Mesenchymal stem cell (in vitro differentiated cells and primary cell): ENCODE measurements around the gene TBC1D22A.

Source experiments
- DNase-seq: peaks from one replicate; pipeline ENCODE4 v3.0.0-alpha.2; 2013
- H2AFZ ChIP-seq: one replicate; pipeline ENCODE4 v1.6.1; 2013; ENCODE audit warnings: low read depth, mild to moderate bottlenecking, control low read depth, inconsistent platforms, low read length, moderate library complexity
- H2AK5ac ChIP-seq: 2 replicates; pipeline ENCODE4 v1.6.1; 2013; ENCODE audit warnings: low read length, moderate library complexity, mild to moderate bottlenecking, inconsistent platforms; ENCODE audit not compliant: severe bottlenecking
- H2BK120ac ChIP-seq: one replicate; pipeline ENCODE4 v1.6.1; 2013; ENCODE audit warnings: low read depth, mild to moderate bottlenecking, inconsistent platforms, low read length, moderate library complexity
- H2BK12ac ChIP-seq, 2 experiments: one replicate each; pipeline ENCODE4 v1.6.1; 2013; ENCODE audit warnings: inconsistent platforms in 2 of 2, low read length in 2 of 2, mild to moderate bottlenecking in 2 of 2, moderate library complexity in 2 of 2, control low read depth in 1 of 2
- H2BK15ac ChIP-seq: one replicate; pipeline ENCODE4 v1.6.1; 2013; ENCODE audit warnings: mild to moderate bottlenecking, low read depth, inconsistent platforms; ENCODE audit not compliant: poor library complexity, severe bottlenecking
- H2BK5ac ChIP-seq: 2 replicates; pipeline ENCODE4 v1.6.1; 2013; ENCODE audit warnings: low read depth, mild to moderate bottlenecking, low read length, control low read depth, inconsistent platforms; ENCODE audit not compliant: poor library complexity, severe bottlenecking
- H3K14ac ChIP-seq, 2 experiments: one replicate each; pipeline ENCODE4 v1.6.1; 2013; ENCODE audit warnings: inconsistent platforms in 2 of 2, low read length in 2 of 2, control low read depth in 1 of 2, mild to moderate bottlenecking in 1 of 2, moderate library complexity in 1 of 2
- H3K18ac ChIP-seq, 2 experiments: one replicate each; pipeline ENCODE4 v1.6.1; 2013; ENCODE audit warnings: inconsistent platforms in 2 of 2, low read length in 2 of 2, control low read depth in 1 of 2, low read depth in 1 of 2, mild to moderate bottlenecking in 1 of 2
- H3K23ac ChIP-seq, 2 experiments: one replicate each; pipeline ENCODE4 v1.6.1; 2013; ENCODE audit warnings: inconsistent platforms in 2 of 2, low read length in 2 of 2, mild to moderate bottlenecking in 2 of 2, moderate library complexity in 2 of 2, control low read depth in 1 of 2
- H3K27ac ChIP-seq: 2 replicates; pipeline ENCODE4 v1.5.1; 2013; ENCODE audit warnings: mild to moderate bottlenecking, moderate library complexity, low read length, control low read depth, inconsistent platforms; ENCODE audit not compliant: poor library complexity, severe bottlenecking
- H3K27me3 ChIP-seq, 2 experiments: 2 replicates each; pipeline versions ENCODE4 v1.6.1 to v1.7.0; 2013; ENCODE audit warnings: low read length in 2 of 2, mild to moderate bottlenecking in 2 of 2, moderate library complexity in 2 of 2, control low read depth in 1 of 2, inconsistent platforms in 1 of 2; ENCODE audit not compliant: control insufficient read depth in 1 of 2, insufficient read depth in 1 of 2
- H3K36me3 ChIP-seq, 2 experiments: 2 replicates each; pipeline versions ENCODE4 v1.6.1 to v1.7.0; 2013; ENCODE audit warnings: low read length in 2 of 2, control low read depth in 1 of 2, inconsistent platforms in 1 of 2, low read depth in 1 of 2, mild to moderate bottlenecking in 1 of 2; ENCODE audit not compliant: insufficient read depth in 2 of 2, control insufficient read depth in 1 of 2
- H3K4ac ChIP-seq, 2 experiments: one replicate each; pipeline ENCODE4 v1.6.1; 2013; ENCODE audit warnings: inconsistent platforms in 2 of 2, low read length in 2 of 2, mild to moderate bottlenecking in 2 of 2, moderate library complexity in 2 of 2, control low read depth in 1 of 2, low read depth in 1 of 2
- H3K4me1 ChIP-seq: 2 replicates; pipeline ENCODE4 v1.6.1; 2013; ENCODE audit warnings: low read depth, low read length, control low read depth; ENCODE audit not compliant: control insufficient read depth, insufficient read depth
- H3K4me2 ChIP-seq: 2 replicates; pipeline ENCODE4 v1.6.1; 2013; ENCODE audit warnings: low read length, mild to moderate bottlenecking, inconsistent platforms; ENCODE audit not compliant: poor library complexity, severe bottlenecking
- H3K4me3 ChIP-seq, 2 experiments: 2 replicates each; pipeline versions ENCODE4 v1.5.1 to v1.7.0; 2013; ENCODE audit warnings: low read length in 2 of 2, mild to moderate bottlenecking in 2 of 2, control low read depth in 1 of 2, low read depth in 1 of 2; ENCODE audit not compliant: insufficient read depth in 1 of 2
- H3K79me1 ChIP-seq: replicated peaks from 2 replicates; pipeline ENCODE4 v1.6.1; 2013; ENCODE audit warnings: mild to moderate bottlenecking, control low read depth, low read length, inconsistent platforms; ENCODE audit not compliant: poor library complexity, severe bottlenecking
- H3K9ac ChIP-seq: 2 replicates; pipeline ENCODE4 v1.7.0; 2013; ENCODE audit warnings: mild to moderate bottlenecking, low read length, moderate library complexity
- H3K9me3 ChIP-seq: 2 replicates; pipeline ENCODE4 v1.7.0; 2013; ENCODE audit warnings: mild to moderate bottlenecking, low read length; ENCODE audit not compliant: control insufficient read depth
- H4K8ac ChIP-seq: one replicate; pipeline ENCODE4 v1.6.1; 2013; ENCODE audit warnings: inconsistent platforms, mild to moderate bottlenecking, low read length, moderate library complexity
- H4K91ac ChIP-seq: one replicate; pipeline ENCODE4 v1.6.1; 2013; ENCODE audit warnings: mild to moderate bottlenecking, low read length, inconsistent platforms
- WGBS: methylation state at CpG from one replicate; pipeline ENCODE4 v1.1.7; 2013; ENCODE audit warnings: mixed read lengths; 5-methylcytosine and 5-hydroxymethylcytosine counted together

TBC1D22A gene

DNA sequence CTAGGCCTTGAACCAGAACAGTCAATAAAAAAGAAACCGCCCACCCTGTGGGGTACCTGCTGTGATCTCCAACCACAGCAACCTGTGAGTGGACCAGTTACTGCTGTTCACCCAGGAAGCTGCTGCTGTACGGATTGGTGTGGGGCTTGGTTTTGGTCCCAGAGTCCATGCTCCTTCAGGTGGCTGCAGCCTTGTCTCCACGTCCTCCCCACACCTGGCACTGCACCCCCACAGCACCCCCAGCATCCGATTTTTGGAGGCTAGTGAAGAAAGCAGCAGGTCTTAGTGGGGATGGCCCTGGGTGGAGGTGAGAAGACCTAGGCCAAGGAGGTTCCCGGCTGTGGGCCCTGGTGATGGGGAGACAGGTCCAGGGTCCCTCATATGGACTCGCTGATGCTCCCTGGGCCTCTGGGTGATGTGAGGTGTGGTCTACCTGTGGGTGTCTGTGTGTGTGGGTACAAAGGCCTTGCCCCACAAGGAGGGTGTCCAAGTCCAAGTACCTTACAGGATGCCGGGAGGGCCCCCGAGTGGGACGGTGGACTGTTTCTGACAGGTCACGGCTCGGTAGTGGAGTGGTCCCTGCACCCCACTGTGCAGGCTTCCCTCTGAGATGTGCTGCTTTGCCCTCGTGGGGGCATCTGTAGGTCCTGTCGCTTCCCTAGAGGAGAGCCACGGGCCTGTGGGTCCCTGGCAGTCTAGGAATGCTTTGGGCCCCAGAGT, 283.4 kb downstream of the TBC1D22A start:
- Histone ChIP-seq H3K9me3 (no peaks in the 10 kb centered on the region), H3K4me2 (no peak overlapping the region), H3K27me3 (no peaks in the 10 kb centered on the region), H2BK120ac (no peak overlapping the region), H3K79me1 (peaks cover 43% of the 10 kb centered on the region), H2BK5ac (no peak overlapping the region), H3K23ac (no peak overlapping the region), H3K4ac (no peak overlapping the region), H3K4me1 (peaks cover 27% of the 10 kb centered on the region), H4K91ac (no peak overlapping the region), H2AK5ac (no peak overlapping the region), H3K9ac (no peak overlapping the region), H3K14ac (no peak overlapping the region), H2BK12ac (no peak overlapping the region), H4K8ac (no peak overlapping the region), H3K18ac (no peak overlapping the region), H2AFZ (no peak overlapping the region), H3K36me3 (peaks cover 0 to 20% of the 10 kb centered on the region in 2 experiments), H3K27ac (no peak overlapping the region), H3K4me3 (no peak overlapping the region), H2BK15ac (no peak overlapping the region)
- 96% methylated on average over 13 of the region's 14 CpGs for WGBS
- no peak for DNase-seq

DNA sequence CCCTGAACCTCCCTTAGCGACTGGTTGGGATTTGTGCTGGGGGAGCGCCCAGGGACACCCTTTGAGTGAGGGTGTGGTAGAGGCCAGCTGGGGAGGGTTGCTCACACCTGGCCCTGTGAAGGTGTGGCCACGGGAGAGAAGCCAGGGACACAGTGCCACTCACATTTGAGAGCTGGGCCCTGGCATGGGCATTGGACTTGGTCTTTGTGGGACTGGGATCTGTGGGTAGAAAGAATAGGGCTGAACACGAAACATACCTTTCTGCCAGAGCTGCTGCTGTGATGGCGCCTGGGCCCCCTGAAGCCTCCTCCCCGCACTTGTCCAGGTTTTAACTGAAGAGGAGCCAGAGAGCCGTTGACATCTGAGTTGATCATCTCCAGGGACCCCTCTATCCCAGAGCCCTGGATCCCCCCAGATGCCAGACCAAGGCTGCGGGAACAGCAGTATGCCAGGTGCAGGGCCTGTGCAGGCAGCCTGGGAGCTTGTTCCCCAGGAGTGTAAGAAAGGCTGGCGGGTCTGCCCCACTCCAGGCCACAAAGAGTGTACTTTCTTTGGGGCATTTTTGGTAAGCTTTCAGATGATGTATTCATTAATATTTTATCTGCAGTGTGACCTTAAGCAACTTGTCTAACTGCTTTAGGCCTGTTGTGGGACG, 284.1 kb downstream of the TBC1D22A start:
- no peak overlapping the region for H2AK5ac ChIP-seq
- H3K79me1 ChIP-seq, result peaks cover 45% of the 10 kb centered on the region
- no peak for DNase-seq
- no peak overlapping the region for H3K14ac ChIP-seq
- no peak overlapping the region for H2BK12ac ChIP-seq
- no peak overlapping the region for H3K18ac ChIP-seq
- H3K4me2 ChIP-seq, result no peak overlapping the region
- H3K27ac ChIP-seq, result no peak overlapping the region
- H4K8ac ChIP-seq, result no peak overlapping the region
- no peaks in the 10 kb centered on the region for H3K9me3 ChIP-seq
- peaks cover 25% of the 10 kb centered on the region for H3K4me1 ChIP-seq
- no peaks in the 10 kb centered on the region for H3K27me3 ChIP-seq
- H3K36me3 ChIP-seq, result peaks cover 0 to 19% of the 10 kb centered on the region in 2 experiments
- no peak overlapping the region for H3K4me3 ChIP-seq
- no peak overlapping the region for H4K91ac ChIP-seq
- no peak overlapping the region for H3K23ac ChIP-seq
- no peak overlapping the region for H3K4ac ChIP-seq
- no peak overlapping the region for H2BK120ac ChIP-seq
- 86% methylated on average over 10 of the region's 10 CpGs for WGBS
- H2BK15ac ChIP-seq, result no peak overlapping the region
- no peak overlapping the region for H2BK5ac ChIP-seq
- H2AFZ ChIP-seq, result no peak overlapping the region
- no peak overlapping the region for H3K9ac ChIP-seq

DNA sequence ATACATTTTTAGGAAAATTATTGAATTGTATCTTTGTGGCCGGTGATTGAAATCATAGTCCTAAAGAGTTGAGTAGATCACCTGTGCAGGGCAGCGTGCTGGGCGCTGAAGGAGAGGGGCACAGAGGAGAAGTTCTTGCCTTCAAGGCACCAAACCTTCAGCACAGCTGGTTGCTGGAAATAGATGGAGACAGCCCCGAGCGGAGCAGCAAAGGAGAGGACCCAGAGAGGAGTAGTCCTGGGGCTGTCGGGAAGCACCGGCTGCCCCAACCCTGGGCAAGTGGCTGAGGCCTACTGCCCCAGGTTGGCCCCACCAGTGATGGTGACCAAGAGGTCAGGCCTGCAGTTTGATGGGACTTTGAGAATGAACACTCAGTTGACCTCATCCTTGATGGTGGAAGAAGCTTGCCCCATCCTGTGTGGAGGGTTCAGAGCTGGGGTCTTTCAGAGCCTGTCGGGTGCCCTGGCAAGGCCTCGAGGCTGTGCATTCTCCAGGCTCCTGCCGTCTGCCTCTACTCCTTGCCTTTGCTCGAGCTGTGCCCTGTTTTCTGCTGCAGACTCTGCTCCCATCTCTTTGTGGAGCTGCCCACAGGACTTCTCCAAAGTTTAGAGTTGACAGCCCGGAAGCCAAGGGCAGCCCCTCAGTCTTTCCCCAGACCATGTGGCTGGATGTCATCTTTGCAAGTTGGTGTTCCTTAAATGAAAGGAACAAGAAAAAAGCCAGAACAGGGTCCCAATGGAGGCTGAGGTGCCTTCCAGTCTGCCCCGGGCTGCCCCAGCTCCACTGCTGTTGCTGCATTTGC, 285.1 kb downstream of the TBC1D22A start:
- Histone ChIP-seq H3K4ac (no peak overlapping the region), H2AK5ac (no peak overlapping the region)

More for the DNA sequence above, 285.1 kb downstream of the TBC1D22A start:
- peaks cover 29% of the 10 kb centered on the region for H3K4me1 ChIP-seq
- H3K27ac ChIP-seq, result no peak overlapping the region
- no peak overlapping the region for H3K9ac ChIP-seq
- no peak overlapping the region for H2BK12ac ChIP-seq
- no peak overlapping the region for H3K23ac ChIP-seq
- H2AFZ ChIP-seq, result no peak overlapping the region
- H3K4me2 ChIP-seq, result no peak overlapping the region
- H3K14ac ChIP-seq, result no peak overlapping the region
- H3K36me3 ChIP-seq, result peaks cover 0 to 21% of the 10 kb centered on the region in 2 experiments
- H4K91ac ChIP-seq, result no peak overlapping the region
- H3K9me3 ChIP-seq, result no peaks in the 10 kb centered on the region
- no peak overlapping the region for H3K4me3 ChIP-seq
- no peak overlapping the region for H4K8ac ChIP-seq
- H3K27me3 ChIP-seq, result no peaks in the 10 kb centered on the region
- no peak overlapping the region for H2BK15ac ChIP-seq
- no peak overlapping the region for H2BK120ac ChIP-seq
- WGBS, result 95% methylated on average over 13 of the region's 13 CpGs
- H2BK5ac ChIP-seq, result no peak overlapping the region
- H3K18ac ChIP-seq, result no peak overlapping the region
- peaks cover 44% of the 10 kb centered on the region for H3K79me1 ChIP-seq
- DNase-seq, result no peak
